ENCODE results near the gene MEIS2. TPM values are rescaled to one million over a fixed set of nuclear protein-coding genes. Genes with fewer than 3 reads are reported as not detected.
"Not testable (repeated sequence)": the region's sequence is repeated elsewhere in the genome, so short reads cannot be mapped to it uniquely, and the experiment has no call there.

The MEIS2 gene
- total RNA-seq, 1 donor from 2014 or later: 6.7 TPM

- no peak overlapping the region for H3K4me3 ChIP-seq (ENCODE audit: low read depth, low read length)
- DNase-seq (ENCODE audit: low read depth): no peak
- no peak for TF ChIP-seq CTCF (IDR thresholded peaks at IDR 0.05; ENCODE audit: insufficient read depth, low read length, poor library complexity, severe bottlenecking)
- H3K36me3 ChIP-seq (ENCODE audit: control insufficient read depth, insufficient read depth, low read length): no peaks in the 10 kb centered on the region
- H3K27me3 ChIP-seq (ENCODE audit: control insufficient read depth, insufficient read depth, low read length): no peaks in the 10 kb centered on the region
Observed at GRCh38 chr15:36992454-36992853, 107.9 kb downstream of the MEIS2 start.

- no peak for TF ChIP-seq CTCF (IDR thresholded peaks at IDR 0.05; ENCODE audit: insufficient read depth, low read length, poor library complexity, severe bottlenecking)
- DNase-seq (ENCODE audit: low read depth): no peak
- H3K36me3 ChIP-seq (ENCODE audit: control insufficient read depth, insufficient read depth, low read length): no peaks in the 10 kb centered on the region
- H3K4me3 ChIP-seq (ENCODE audit: low read depth, low read length): no peak overlapping the region
- H3K27me3 ChIP-seq (ENCODE audit: control insufficient read depth, insufficient read depth, low read length): no peaks in the 10 kb centered on the region
Observed at GRCh38 chr15:36988947-36989346, 111.4 kb downstream of the MEIS2 start.

- TF ChIP-seq CTCF (IDR thresholded peaks at IDR 0.05; ENCODE audit: insufficient read depth, low read length, poor library complexity, severe bottlenecking): no peak
- H3K4me3 ChIP-seq (ENCODE audit: low read depth, low read length): no peak overlapping the region
- H3K27me3 ChIP-seq (ENCODE audit: control insufficient read depth, insufficient read depth, low read length): no peaks in the 10 kb centered on the region
- DNase-seq (ENCODE audit: low read depth): no peak
- no peaks in the 10 kb centered on the region for H3K36me3 ChIP-seq (ENCODE audit: control insufficient read depth, insufficient read depth, low read length)
Observed at GRCh38 chr15:36982430-36982829, 117.9 kb downstream of the MEIS2 start.

GRCh38 chr15:36980281-36980680 is 120.1 kb downstream of the MEIS2 start:
- DNase-seq (ENCODE audit: low read depth); H3K36me3 ChIP-seq (ENCODE audit: control insufficient read depth, insufficient read depth, low read length); H3K4me3 ChIP-seq (ENCODE audit: low read depth, low read length); H3K27me3 ChIP-seq (ENCODE audit: control insufficient read depth, insufficient read depth, low read length): not testable (repeated sequence)

- Histone ChIP-seq H3K36me3 (ENCODE audit: control insufficient read depth, insufficient read depth, low read length) (no peaks in the 10 kb centered on the region), H3K4me3 (ENCODE audit: low read depth, low read length) (no peak overlapping the region), H3K27me3 (ENCODE audit: control insufficient read depth, insufficient read depth, low read length) (no peaks in the 10 kb centered on the region)
- TF ChIP-seq CTCF (IDR thresholded peaks at IDR 0.05; ENCODE audit: insufficient read depth, low read length, poor library complexity, severe bottlenecking): no peak
- DNase-seq (ENCODE audit: low read depth): no peak
Observed at GRCh38 chr15:36978625-36979024, 121.7 kb downstream of the MEIS2 start.

GRCh38 chr15:36978126-36978525 is 122.2 kb downstream of the MEIS2 start:
- no peak for TF ChIP-seq CTCF (IDR thresholded peaks at IDR 0.05; ENCODE audit: insufficient read depth, low read length, poor library complexity, severe bottlenecking)
- no peak overlapping the region for H3K4me3 ChIP-seq (ENCODE audit: low read depth, low read length)
- no peak for DNase-seq (ENCODE audit: low read depth)
- H3K36me3 ChIP-seq (ENCODE audit: control insufficient read depth, insufficient read depth, low read length): no peaks in the 10 kb centered on the region
- H3K27me3 ChIP-seq (ENCODE audit: control insufficient read depth, insufficient read depth, low read length): no peaks in the 10 kb centered on the region

Measured in kidney epithelial cell (primary cell).